AG10803 (cell line): ENCODE results near the gene ADSS2.

Source experiments
- DNase-seq: peaks from one replicate; pipeline ENCODE4 v3.0.0; 2010; ENCODE audit warnings: low read depth
- H3K4me3 ChIP-seq: 2 replicates; pipeline ENCODE4 v1.5.1; 2011; ENCODE audit warnings: mild to moderate bottlenecking, low read length, control low read depth
- TF ChIP-seq, protein P1 (sequence below): conservative IDR thresholded peaks from 2 replicates; pipeline ENCODE4 v1.5.1; 2011; ENCODE audit warnings: mild to moderate bottlenecking, low read length, control low read depth, inconsistent platforms

ADSS2 gene

GRCh38 chr1:244429818-244430217, 21.9 kb downstream of the ADSS2 start:
- no peak for DNase-seq
- TF ChIP-seq, protein P1, sequence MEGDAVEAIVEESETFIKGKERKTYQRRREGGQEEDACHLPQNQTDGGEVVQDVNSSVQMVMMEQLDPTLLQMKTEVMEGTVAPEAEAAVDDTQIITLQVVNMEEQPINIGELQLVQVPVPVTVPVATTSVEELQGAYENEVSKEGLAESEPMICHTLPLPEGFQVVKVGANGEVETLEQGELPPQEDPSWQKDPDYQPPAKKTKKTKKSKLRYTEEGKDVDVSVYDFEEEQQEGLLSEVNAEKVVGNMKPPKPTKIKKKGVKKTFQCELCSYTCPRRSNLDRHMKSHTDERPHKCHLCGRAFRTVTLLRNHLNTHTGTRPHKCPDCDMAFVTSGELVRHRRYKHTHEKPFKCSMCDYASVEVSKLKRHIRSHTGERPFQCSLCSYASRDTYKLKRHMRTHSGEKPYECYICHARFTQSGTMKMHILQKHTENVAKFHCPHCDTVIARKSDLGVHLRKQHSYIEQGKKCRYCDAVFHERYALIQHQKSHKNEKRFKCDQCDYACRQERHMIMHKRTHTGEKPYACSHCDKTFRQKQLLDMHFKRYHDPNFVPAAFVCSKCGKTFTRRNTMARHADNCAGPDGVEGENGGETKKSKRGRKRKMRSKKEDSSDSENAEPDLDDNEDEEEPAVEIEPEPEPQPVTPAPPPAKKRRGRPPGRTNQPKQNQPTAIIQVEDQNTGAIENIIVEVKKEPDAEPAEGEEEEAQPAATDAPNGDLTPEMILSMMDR: no peak
- no peak overlapping the region for H3K4me3 ChIP-seq

DNA sequence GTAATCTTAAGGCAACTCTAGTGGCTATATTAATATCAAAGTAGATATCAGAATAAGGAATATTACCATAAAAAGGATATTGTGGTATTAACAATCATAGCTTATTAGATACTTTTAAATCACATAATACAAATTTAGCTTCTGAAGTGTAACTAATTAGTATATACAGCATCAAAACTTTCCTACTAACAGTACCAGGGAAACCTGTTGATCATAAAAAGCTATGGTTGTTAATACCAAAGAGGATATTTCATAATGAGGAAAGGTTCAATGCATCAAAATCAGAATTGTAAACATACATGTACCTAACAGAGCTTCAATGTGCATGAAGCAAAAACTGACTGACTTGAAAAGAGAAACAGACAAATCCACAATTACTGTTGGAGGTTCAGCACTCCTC, 24.1 kb downstream of the ADSS2 start:
- TF ChIP-seq, protein P1: no peak
- H3K4me3 ChIP-seq: no peak overlapping the region
- no peak for DNase-seq

- DNase-seq: no peak
- TF ChIP-seq, protein P1: no peak
These were observed 26.9 kb downstream of the ADSS2 start for GRCh38 chr1:244424649-244425334.

DNA sequence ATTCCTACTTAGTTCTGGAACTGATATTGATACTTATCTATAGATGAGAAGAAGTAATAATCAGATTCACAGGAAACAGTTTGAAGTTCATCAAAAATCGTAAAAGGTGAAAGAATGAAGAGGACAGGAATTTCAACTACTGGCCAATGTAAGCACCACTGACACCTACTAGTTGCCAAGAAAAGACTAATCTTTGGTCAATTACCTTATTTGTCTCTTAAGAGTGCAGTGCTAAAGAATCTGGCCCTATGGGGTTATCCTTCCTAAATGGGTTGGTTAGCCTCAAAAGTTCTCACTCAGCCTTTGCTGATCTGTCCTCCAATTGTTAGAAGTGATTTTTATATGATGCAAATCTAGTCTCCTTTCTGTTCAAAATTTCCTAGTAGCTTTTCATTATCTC, 29.5 kb downstream of the ADSS2 start:
- no peak for DNase-seq
- no peak overlapping the region for H3K4me3 ChIP-seq
- TF ChIP-seq, protein P1: no peak

More at GRCh38 chr1:244424649-244425334, 26.9 kb downstream of the ADSS2 start:
- H3K4me3 ChIP-seq: no peak overlapping the region

DNA sequence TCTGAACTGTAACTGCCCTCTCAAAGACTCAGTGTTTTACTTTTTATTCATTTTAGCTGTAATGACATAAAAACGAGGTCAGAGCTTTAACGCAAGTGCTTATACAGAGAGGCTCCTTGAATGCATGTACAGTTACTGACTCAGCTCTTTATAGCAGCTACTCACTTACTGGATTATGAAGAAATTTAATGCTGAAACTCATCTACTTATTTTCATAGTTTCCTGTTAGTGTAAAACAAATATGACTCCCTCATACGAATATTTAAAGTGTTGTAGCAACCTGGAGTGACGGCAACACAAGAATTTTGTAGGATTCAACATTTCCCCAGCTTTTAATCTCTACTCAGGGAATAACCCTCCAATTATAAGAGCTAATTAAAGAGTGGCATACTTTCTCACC, 32.7 kb downstream of the ADSS2 start:
- TF ChIP-seq, protein P1: no peak
- no peak for DNase-seq
- H3K4me3 ChIP-seq: no peak overlapping the region

DNA sequence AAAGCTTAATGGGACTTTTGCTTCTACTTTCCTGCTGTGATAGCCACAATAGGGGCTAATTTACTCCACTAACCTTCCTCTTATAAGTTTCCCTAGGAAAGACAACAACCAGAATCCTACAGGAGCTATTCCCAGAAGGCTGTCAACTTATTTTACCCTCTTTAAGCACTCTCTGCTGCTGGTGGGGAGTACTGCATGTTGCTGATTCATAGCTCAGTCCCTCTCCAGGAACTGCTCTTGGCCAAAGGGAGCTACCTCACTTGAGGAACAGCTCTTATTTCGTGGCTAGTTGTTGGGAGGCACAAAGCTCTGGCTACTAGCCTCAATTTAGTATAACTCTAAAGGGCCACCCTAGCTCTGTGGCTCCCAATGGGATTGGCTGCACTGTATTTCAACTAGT, 37.2 kb downstream of the ADSS2 start:
- TF ChIP-seq, protein P1: peak; percentile 52
- no peak overlapping the region for H3K4me3 ChIP-seq
- DNase-seq: peak; percentile 66

GRCh38 chr1:244413736-244414135, 38.0 kb downstream of the ADSS2 start:
- TF ChIP-seq, protein P1: no peak
- DNase-seq: no peak
- no peak overlapping the region for H3K4me3 ChIP-seq
